Mesothelial cell of epicardium (in vitro differentiated cells): Measurements from ENCODE around the gene APIP. TPM values are rescaled to one million over a fixed set of nuclear protein-coding genes. Genes with fewer than 3 reads are reported as not detected.
A peak's percentile ranks its signal among the peaks of the same experiment; 100 is the strongest.

Source experiments
- DNase-seq, 2 experiments: peaks; one replicate each; pipeline ENCODE4 v3.0.0; 2021; ENCODE audit warnings: low spot score in 2 of 2; ENCODE audit not compliant: unreplicated experiment in 2 of 2
- H3K27ac Mint-ChIP-seq: 2 replicates; pipeline ENCODE4 v1.8.0; 2021; ENCODE audit warnings: mixed read lengths
- H3K27me3 Mint-ChIP-seq: 2 replicates; pipeline ENCODE4 v1.8.0; 2021; ENCODE audit warnings: low read depth, mixed read lengths
- H3K36me3 Mint-ChIP-seq: 2 replicates; pipeline ENCODE4 v1.8.0; 2021; ENCODE audit warnings: mixed read lengths
- H3K4me1 Mint-ChIP-seq: 2 replicates; pipeline ENCODE4 v1.8.0; 2021; ENCODE audit warnings: mixed read lengths
- H3K4me3 Mint-ChIP-seq: 2 replicates; pipeline ENCODE4 v1.8.0; 2021; ENCODE audit warnings: mild to moderate bottlenecking, moderate library complexity, mixed read lengths
- H3K9me3 Mint-ChIP-seq: 2 replicates; pipeline ENCODE4 v1.8.0; 2021; ENCODE audit warnings: mixed read lengths
- microRNA-seq: library from miRNA; unstranded; fragments of <30 nt; microRNA quantifications from one replicate; pipeline ENCODE4 v1.2.0, GENCODE V29; 2021; ENCODE audit warnings: inconsistent platforms, mixed read lengths
- total RNA-seq: library from RNA; stranded (reverse); gene quantifications from 3 replicates; pipeline ENCODE4 v1.2.1, GENCODE V29; 2021
- TF ChIP-seq, protein P1 (sequence below): fragments of 200-600 bp; sonication (generic); IDR thresholded peaks from one replicate; pipeline ENCODE4 v1.5.0; 2021; ENCODE audit warnings: antibody characterized with exemption; ENCODE audit not compliant: unreplicated experiment

The APIP gene
- total RNA-seq, 1 donor from 2014 or later, result 22.9 TPM

- Mint-ChIP-seq H3K27ac (no peak overlapping the region), H3K9me3 (no peaks in the 10 kb centered on the region), H3K4me3 (no peak overlapping the region), H3K27me3 (no peaks in the 10 kb centered on the region), H3K4me1 (no peaks in the 10 kb centered on the region), H3K36me3 (peaks cover 14% of the 10 kb centered on the region)
- DNase-seq, result no peak
- TF ChIP-seq, protein P1, sequence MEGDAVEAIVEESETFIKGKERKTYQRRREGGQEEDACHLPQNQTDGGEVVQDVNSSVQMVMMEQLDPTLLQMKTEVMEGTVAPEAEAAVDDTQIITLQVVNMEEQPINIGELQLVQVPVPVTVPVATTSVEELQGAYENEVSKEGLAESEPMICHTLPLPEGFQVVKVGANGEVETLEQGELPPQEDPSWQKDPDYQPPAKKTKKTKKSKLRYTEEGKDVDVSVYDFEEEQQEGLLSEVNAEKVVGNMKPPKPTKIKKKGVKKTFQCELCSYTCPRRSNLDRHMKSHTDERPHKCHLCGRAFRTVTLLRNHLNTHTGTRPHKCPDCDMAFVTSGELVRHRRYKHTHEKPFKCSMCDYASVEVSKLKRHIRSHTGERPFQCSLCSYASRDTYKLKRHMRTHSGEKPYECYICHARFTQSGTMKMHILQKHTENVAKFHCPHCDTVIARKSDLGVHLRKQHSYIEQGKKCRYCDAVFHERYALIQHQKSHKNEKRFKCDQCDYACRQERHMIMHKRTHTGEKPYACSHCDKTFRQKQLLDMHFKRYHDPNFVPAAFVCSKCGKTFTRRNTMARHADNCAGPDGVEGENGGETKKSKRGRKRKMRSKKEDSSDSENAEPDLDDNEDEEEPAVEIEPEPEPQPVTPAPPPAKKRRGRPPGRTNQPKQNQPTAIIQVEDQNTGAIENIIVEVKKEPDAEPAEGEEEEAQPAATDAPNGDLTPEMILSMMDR, result no peak
These were observed 82.6 kb downstream of the APIP start for GRCh38 chr11:34833602-34834001.

Small RNAs within 50 kb of the gene (microRNA-seq; reads per million reads assigned to microRNA genes)
- 18.2 reads per million, percentile 42 among the genes with 10 or more reads in this experiment for gene MIR1343

Other genes with a start within 250 kb of the APIP start
- gene PDHX, start 239 bp upstream of the APIP start, total RNA-seq, result 43.0 to 47.1 TPM (median 43.6 TPM) in 3 replicates
- gene CD44, start 222.8 kb upstream of the APIP start, total RNA-seq, result 1.7 to 2.9 TPM (median 1.9 TPM) in 3 replicates